ENCODE results near the gene RBM47.

RBM47 gene

DNA sequence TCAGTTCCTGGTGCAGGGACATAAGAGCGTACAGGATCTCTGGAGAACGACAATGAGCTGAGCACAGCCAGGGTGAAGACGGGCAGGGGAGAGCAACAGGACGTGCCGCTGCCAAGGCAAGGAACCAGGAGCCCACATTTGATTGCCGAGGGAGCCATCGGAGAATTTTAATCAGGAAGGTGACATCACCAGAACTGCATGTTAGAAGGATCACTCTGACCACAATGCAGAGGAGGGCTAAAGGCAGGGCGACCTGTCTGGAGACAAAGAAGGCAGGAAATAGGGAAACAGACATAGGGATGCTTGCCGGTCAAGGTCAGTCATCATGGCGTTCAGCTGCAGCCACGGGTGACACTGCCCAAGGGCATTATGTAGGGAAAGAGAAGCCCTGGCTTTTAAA, 81.4 kb downstream of the RBM47 start:
- no peaks in the 10 kb centered on the region for H3K9me3 ChIP-seq (ENCODE audit: insufficient read depth, low read depth, low read length)
- H3K36me3 ChIP-seq (ENCODE audit: insufficient read depth, low read length) = no peaks in the 10 kb centered on the region
- H3K27me3 ChIP-seq (ENCODE audit: insufficient read depth, low read length, poor library complexity, severe bottlenecking) = no peaks in the 10 kb centered on the region
- no peaks in the 10 kb centered on the region for H3K9me2 ChIP-seq (replicated peaks; ENCODE audit: low read depth, low read length)
- H3K4me1 ChIP-seq (ENCODE audit: insufficient read depth, low read length, poor library complexity, severe bottlenecking) = no peaks in the 10 kb centered on the region
- H3K79me2 ChIP-seq (ENCODE audit: insufficient read depth, low read length) = no peaks in the 10 kb centered on the region
- H3K9ac ChIP-seq (ENCODE audit: low read depth, low read length, poor library complexity, severe bottlenecking) = no peak overlapping the region
- no peaks in the 10 kb centered on the region for H3F3A ChIP-seq (ENCODE audit: low read depth)
- H4K20me1 ChIP-seq (ENCODE audit: insufficient read depth, low read length, poor library complexity, severe bottlenecking) = no peaks in the 10 kb centered on the region
- TF ChIP-seq EZH2phosphoT487 (IDR thresholded peaks at IDR 0.05; ENCODE audit: borderline replicate concordance) = no peak
- TF ChIP-seq, protein P1, sequence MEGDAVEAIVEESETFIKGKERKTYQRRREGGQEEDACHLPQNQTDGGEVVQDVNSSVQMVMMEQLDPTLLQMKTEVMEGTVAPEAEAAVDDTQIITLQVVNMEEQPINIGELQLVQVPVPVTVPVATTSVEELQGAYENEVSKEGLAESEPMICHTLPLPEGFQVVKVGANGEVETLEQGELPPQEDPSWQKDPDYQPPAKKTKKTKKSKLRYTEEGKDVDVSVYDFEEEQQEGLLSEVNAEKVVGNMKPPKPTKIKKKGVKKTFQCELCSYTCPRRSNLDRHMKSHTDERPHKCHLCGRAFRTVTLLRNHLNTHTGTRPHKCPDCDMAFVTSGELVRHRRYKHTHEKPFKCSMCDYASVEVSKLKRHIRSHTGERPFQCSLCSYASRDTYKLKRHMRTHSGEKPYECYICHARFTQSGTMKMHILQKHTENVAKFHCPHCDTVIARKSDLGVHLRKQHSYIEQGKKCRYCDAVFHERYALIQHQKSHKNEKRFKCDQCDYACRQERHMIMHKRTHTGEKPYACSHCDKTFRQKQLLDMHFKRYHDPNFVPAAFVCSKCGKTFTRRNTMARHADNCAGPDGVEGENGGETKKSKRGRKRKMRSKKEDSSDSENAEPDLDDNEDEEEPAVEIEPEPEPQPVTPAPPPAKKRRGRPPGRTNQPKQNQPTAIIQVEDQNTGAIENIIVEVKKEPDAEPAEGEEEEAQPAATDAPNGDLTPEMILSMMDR (conservative IDR thresholded peaks at IDR 0.05; ENCODE audit: low read length) = no peak
- no peak overlapping the region for H3K4me2 ChIP-seq (ENCODE audit: low read depth, low read length, poor library complexity, severe bottlenecking)
- H3K4me3 ChIP-seq (ENCODE audit: low read length, poor library complexity, severe bottlenecking) = no peak overlapping the region
- H2AFZ ChIP-seq (ENCODE audit: low read length) = no peak overlapping the region

GRCh38 chr4:40547789-40548132, 81.9 kb downstream of the RBM47 start:
- Histone ChIP-seq H3K36me3 (ENCODE audit: insufficient read depth, low read length) (no peaks in the 10 kb centered on the region), H3K9ac (ENCODE audit: low read depth, low read length, poor library complexity, severe bottlenecking) (no peak overlapping the region), H3K9me3 (ENCODE audit: insufficient read depth, low read depth, low read length) (no peaks in the 10 kb centered on the region), H2AFZ (ENCODE audit: low read length) (no peak overlapping the region), H3K4me3 (ENCODE audit: low read length, poor library complexity, severe bottlenecking) (no peak overlapping the region), H3K79me2 (ENCODE audit: insufficient read depth, low read length) (no peaks in the 10 kb centered on the region), H3K9me2 (replicated peaks; ENCODE audit: low read depth, low read length) (no peaks in the 10 kb centered on the region), H3K4me2 (ENCODE audit: low read depth, low read length, poor library complexity, severe bottlenecking) (no peak overlapping the region), H3K27me3 (ENCODE audit: insufficient read depth, low read length, poor library complexity, severe bottlenecking) (no peaks in the 10 kb centered on the region), H3F3A (ENCODE audit: low read depth) (no peaks in the 10 kb centered on the region), H4K20me1 (ENCODE audit: insufficient read depth, low read length, poor library complexity, severe bottlenecking) (no peaks in the 10 kb centered on the region), H3K4me1 (ENCODE audit: insufficient read depth, low read length, poor library complexity, severe bottlenecking) (no peaks in the 10 kb centered on the region)
- no peak for TF ChIP-seq EZH2phosphoT487 (IDR thresholded peaks at IDR 0.05; ENCODE audit: borderline replicate concordance)
- TF ChIP-seq, protein P1 (conservative IDR thresholded peaks at IDR 0.05; ENCODE audit: low read length) = no peak

DNA sequence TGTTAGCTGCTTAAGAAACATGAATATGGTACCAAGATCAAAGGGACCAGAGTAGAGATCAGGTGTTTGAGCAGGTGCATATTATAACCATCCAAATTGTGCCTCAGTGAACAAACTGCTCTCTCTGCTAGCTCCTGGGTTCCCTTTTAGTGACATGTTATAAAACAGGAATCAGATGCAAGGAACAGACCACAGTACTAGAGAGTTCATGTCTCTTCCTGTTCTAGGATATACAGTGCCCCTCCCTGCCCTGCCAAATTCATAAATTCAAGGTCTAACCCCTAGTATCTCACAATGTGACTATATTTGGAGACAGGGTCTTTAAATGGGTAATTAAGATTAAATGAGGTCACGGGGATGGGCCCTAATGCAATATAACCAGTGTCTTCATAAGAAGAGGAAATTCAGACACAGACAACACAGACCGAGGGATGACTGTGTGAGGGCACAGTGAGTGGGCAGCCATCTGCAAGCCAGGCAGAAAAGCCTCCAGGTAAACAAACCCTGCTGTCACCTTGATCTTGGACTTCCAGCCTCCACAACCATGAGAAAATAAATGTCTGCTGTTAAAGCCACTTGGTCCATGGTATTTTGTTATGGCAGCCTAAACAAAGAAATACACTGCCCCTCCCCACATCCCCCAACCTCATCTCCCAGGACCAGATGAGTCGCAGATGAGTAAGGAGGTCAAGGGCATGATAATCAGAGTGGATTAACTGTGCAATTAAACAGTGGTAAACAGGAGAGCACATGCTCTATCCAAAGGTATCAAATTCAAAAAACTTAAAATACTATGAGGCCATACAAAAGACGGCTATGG, 82.5 kb downstream of the RBM47 start:
- Histone ChIP-seq H3K9me2 (replicated peaks; ENCODE audit: low read depth, low read length) (no peaks in the 10 kb centered on the region), H3F3A (ENCODE audit: low read depth) (no peaks in the 10 kb centered on the region), H3K36me3 (ENCODE audit: insufficient read depth, low read length) (no peaks in the 10 kb centered on the region), H3K79me2 (ENCODE audit: insufficient read depth, low read length) (no peaks in the 10 kb centered on the region), H2AFZ (ENCODE audit: low read length) (no peak overlapping the region), H3K9me3 (ENCODE audit: insufficient read depth, low read depth, low read length) (no peaks in the 10 kb centered on the region), H3K9ac (ENCODE audit: low read depth, low read length, poor library complexity, severe bottlenecking) (no peak overlapping the region), H3K27me3 (ENCODE audit: insufficient read depth, low read length, poor library complexity, severe bottlenecking) (no peaks in the 10 kb centered on the region), H3K4me2 (ENCODE audit: low read depth, low read length, poor library complexity, severe bottlenecking) (no peak overlapping the region), H3K4me1 (ENCODE audit: insufficient read depth, low read length, poor library complexity, severe bottlenecking) (no peaks in the 10 kb centered on the region), H4K20me1 (ENCODE audit: insufficient read depth, low read length, poor library complexity, severe bottlenecking) (no peaks in the 10 kb centered on the region), H3K4me3 (ENCODE audit: low read length, poor library complexity, severe bottlenecking) (no peak overlapping the region)
- TF ChIP-seq, protein P1 (conservative IDR thresholded peaks at IDR 0.05; ENCODE audit: low read length) = no peak
- no peak for TF ChIP-seq EZH2phosphoT487 (IDR thresholded peaks at IDR 0.05; ENCODE audit: borderline replicate concordance)

All from Loucy (cell line).